ENCODE measurements around the gene COA7. TPM values are rescaled to one million over a fixed set of nuclear protein-coding genes. Genes with fewer than 3 reads are reported as not detected.

Gene COA7
- total RNA-seq, 8 experiments from 2014 or later = 16.3 to 27.6 (median 20.9) TPM

DNA sequence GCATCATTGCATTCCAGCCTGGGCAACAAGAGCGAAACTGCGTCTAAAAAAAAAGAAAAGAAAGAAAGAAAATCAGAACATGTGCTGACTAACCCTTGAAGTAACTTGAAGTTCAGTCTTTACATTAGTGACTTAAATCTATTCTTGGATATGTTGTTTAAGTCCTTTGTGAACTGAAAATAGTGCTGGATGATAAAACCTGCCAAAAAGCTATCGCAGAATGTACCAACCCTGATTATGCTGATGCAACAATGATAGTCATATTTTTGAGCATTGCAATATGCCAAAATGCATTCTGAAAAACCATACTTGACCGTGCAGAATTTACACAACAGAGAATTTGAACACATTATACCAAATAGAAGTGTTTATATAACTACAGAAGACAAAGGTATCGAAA, 34.4 kb downstream of the COA7 start:
- Histone ChIP-seq H3K4me1 (replicated peaks in 1 of 2) (peaks cover 62 to 67% of the 10 kb centered on the region in 2 donors), H3K4me3 (no peak overlapping the region), H3K27ac (peak overlapping the region; percentile 70 to 97)
- 63 to 100% (median 88%) methylated on average over 2 to 5 of the region's 5 CpGs for WGBS, 10 experiments
- in situ Hi-C loops (cut with MboI; ENCODE audit: low pct_unique_long_range_greater_than_20kb in 2 of 9, low sequenced_read_pairs in 9 of 9, unreplicated experiment in 9 of 9) = loop anchor here in 4 of 9 experiments (25.0 kb wide), 3 partner anchors 101 to 226 kb away; partner anchors contain the start of gene TUT4 (in 3 of the 4)
- ATAC-seq (replicated peaks in 6 of 8) = no peak

- ATAC-seq (replicated peaks in 6 of 8) = peak in 7 of 8 experiments; percentile 39 to 90 (median 57)
- Histone ChIP-seq H3K4me1 (replicated peaks in 1 of 2) (peaks cover 62 to 68% of the 10 kb centered on the region in 2 donors), H3K4me3 (peak overlapping the region in 2 of 5 donors; percentile 5 to 11), H3K27ac (peak overlapping the region; percentile 70 to 97)
- in situ Hi-C loops (cut with MboI; ENCODE audit: low pct_unique_long_range_greater_than_20kb in 2 of 9, low sequenced_read_pairs in 9 of 9, unreplicated experiment in 9 of 9) = loop anchor here in 4 of 9 experiments (25.0 kb wide), 3 partner anchors 100 to 225 kb away; partner anchors contain the start of gene TUT4 (in 3 of the 4)
- WGBS, 10 experiments = 0 to 100% (median 9%) methylated on average over 1 to 9 of the region's 13 CpGs; no CpG with 5 or more reads in 3 of the 10 experiments
Observed at GRCh38 chr1:52662645-52663313, 35.4 kb downstream of the COA7 start.

GRCh38 chr1:52660807-52661206, 37.3 kb downstream of the COA7 start:
- Histone ChIP-seq H3K27ac (peak overlapping the region; percentile 82 to 97), H3K4me3 (no peak overlapping the region), H3K4me1 (replicated peaks in 1 of 2) (peaks cover 59 to 65% of the 10 kb centered on the region in 2 donors)
- ATAC-seq (replicated peaks in 6 of 8) = no peak
- WGBS, 10 experiments = 17 to 100% (median 76%) methylated on average over 1 to 3 of the region's 3 CpGs; no CpG with 5 or more reads in 1 of the 10 experiments
- in situ Hi-C loops (cut with MboI; ENCODE audit: low pct_unique_long_range_greater_than_20kb in 2 of 9, low sequenced_read_pairs in 9 of 9, unreplicated experiment in 9 of 9) = loop anchor here in 4 of 9 experiments (25.0 kb wide), 3 partner anchors 99 to 224 kb away; partner anchors contain the start of gene TUT4 (in 3 of the 4)

GRCh38 chr1:52659851-52660596, 38.1 kb downstream of the COA7 start:
- in situ Hi-C loops (cut with MboI; ENCODE audit: low pct_unique_long_range_greater_than_20kb in 2 of 9, low sequenced_read_pairs in 9 of 9, unreplicated experiment in 9 of 9) = loop anchor here in 4 of 9 experiments (25.0 kb wide), 3 partner anchors 98 to 223 kb away; partner anchors contain the start of gene TUT4 (in 3 of the 4)
- 9 to 64% (median 23%) methylated on average over 1 to 11 of the region's 13 CpGs; no CpG with 5 or more reads in 2 of the 10 experiments for WGBS, 10 experiments
- peak in 5 of 8 experiments; percentile 88 to 94 (median 93) for ATAC-seq (replicated peaks in 6 of 8)

GRCh38 chr1:52659356-52659755, 38.8 kb downstream of the COA7 start:
- peak overlapping the region; percentile 82 to 97 for H3K27ac ChIP-seq
- in situ Hi-C loops (cut with MboI; ENCODE audit: low pct_unique_long_range_greater_than_20kb in 2 of 9, low sequenced_read_pairs in 9 of 9, unreplicated experiment in 9 of 9) = loop anchor here in 4 of 9 experiments (25.0 kb wide), 3 partner anchors 97 to 222 kb away; partner anchors contain the start of gene TUT4 (in 3 of the 4)
- H3K4me1 ChIP-seq (replicated peaks in 1 of 2) = peaks cover 47 to 52% of the 10 kb centered on the region in 2 donors
- ATAC-seq (replicated peaks in 6 of 8) = no peak
- 88 to 100% (median 100%) methylated on average over 1 to 3 of the region's 3 CpGs; no CpG with 5 or more reads in 5 of the 10 experiments for WGBS, 10 experiments
- H3K4me3 ChIP-seq = no peak overlapping the region

More at GRCh38 chr1:52659851-52660596, 38.1 kb downstream of the COA7 start:
- Histone ChIP-seq H3K4me3 (no peak overlapping the region), H3K4me1 (replicated peaks in 1 of 2) (peaks cover 51 to 57% of the 10 kb centered on the region in 2 donors), H3K27ac (peak overlapping the region; percentile 82 to 97)

DNA sequence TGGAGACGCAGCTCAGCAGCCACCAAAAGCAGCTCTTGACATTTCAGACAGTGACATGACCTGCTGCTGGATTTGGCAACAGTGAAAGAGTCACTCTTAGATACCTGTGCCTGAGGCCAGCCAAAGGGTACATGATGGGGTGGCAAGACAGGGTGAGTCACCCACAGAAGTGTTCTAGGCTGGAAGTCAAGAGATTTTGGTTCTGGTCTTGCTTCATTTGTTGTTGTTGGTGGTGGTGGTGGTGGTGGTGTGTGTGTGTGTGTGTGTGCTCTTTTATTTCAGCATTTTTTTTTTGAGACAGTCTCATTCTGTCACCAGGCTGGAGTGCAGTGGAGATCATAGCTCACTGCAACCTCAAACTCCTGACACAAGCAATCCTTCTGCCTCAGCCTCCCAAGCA, 39.4 kb downstream of the COA7 start:
- Histone ChIP-seq H3K4me1 (replicated peaks in 1 of 2) (peaks cover 45 to 51% of the 10 kb centered on the region in 2 donors), H3K4me3 (no peak overlapping the region), H3K27ac (peak overlapping the region; percentile 82 to 97)
- in situ Hi-C loops (cut with MboI; ENCODE audit: low pct_unique_long_range_greater_than_20kb in 2 of 9, low sequenced_read_pairs in 9 of 9, unreplicated experiment in 9 of 9) = loop anchor here in 4 of 9 experiments (25.0 kb wide), 3 partner anchors 96 to 221 kb away; partner anchors contain the start of gene TUT4 (in 3 of the 4)
- ATAC-seq (replicated peaks in 6 of 8) = no peak
- 100% methylated on average over 1 of the region's 1 CpG; no CpG with 5 or more reads in 7 of the 10 experiments for WGBS, 10 experiments

- H3K27ac ChIP-seq = no peak overlapping the region
- no peak overlapping the region for H3K4me3 ChIP-seq
- 35 to 100% (median 92%) methylated on average over 1 to 3 of the region's 3 CpGs; no CpG with 5 or more reads in 1 of the 10 experiments for WGBS, 10 experiments
- peaks cover 35 to 40% of the 10 kb centered on the region in 2 donors for H3K4me1 ChIP-seq (replicated peaks in 1 of 2)
- in situ Hi-C loops (cut with MboI; ENCODE audit: low pct_unique_long_range_greater_than_20kb in 2 of 9, low sequenced_read_pairs in 9 of 9, unreplicated experiment in 9 of 9) = loop anchor here in 4 of 9 experiments (25.0 kb wide), 3 partner anchors 95 to 220 kb away; partner anchors contain the start of gene TUT4 (in 3 of the 4)
- no peak for ATAC-seq (replicated peaks in 6 of 8)
Observed at GRCh38 chr1:52657702-52658101, 40.4 kb downstream of the COA7 start.

- in situ Hi-C loops (cut with MboI; ENCODE audit: low pct_unique_long_range_greater_than_20kb in 2 of 9, low sequenced_read_pairs in 9 of 9, unreplicated experiment in 9 of 9) = loop anchor here in 4 of 9 experiments (25.0 kb wide), 3 partner anchors 92 to 217 kb away; partner anchors contain the start of gene TUT4 (in 3 of the 4)
- H3K4me3 ChIP-seq = no peak overlapping the region
- peaks cover under 1 to 4% of the 10 kb centered on the region in 2 donors for H3K4me1 ChIP-seq (replicated peaks in 1 of 2)
- no peak overlapping the region for H3K27ac ChIP-seq
- no peak for ATAC-seq (replicated peaks in 6 of 8)
Observed at GRCh38 chr1:52654063-52654462, 44.1 kb downstream of the COA7 start.

DNA sequence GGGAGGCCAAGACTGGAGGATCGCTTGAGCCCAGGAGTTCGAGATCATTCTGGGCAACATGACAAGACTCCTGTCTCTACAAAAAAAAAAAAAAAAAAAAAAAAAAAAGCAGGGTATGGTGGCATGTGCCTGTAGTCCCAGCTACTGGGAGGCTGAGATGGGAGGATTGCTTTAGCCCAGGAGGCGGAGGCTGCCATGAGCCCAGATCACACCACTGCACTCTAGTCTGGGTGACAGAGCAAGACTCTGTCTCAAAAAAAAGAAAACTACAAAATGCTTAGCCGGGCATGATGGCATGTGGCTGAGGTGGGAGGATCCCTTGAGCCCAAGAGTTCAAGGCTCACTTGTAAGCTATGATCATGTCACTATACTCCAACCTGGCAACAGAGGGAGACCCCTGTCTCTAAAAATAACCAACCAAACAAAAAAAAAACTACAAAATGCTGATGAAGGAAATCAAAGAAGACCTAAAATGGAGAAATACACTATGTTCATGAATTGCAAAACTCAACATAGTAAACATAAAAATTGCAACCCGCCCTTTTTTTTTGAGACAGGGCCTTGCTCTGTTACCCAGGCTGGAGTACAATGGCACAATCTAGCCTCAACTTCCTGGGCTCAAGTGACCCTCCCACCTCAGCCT, 44.8 kb downstream of the COA7 start:
- peak in 2 of 8 experiments; percentile 47 to 52 for ATAC-seq (replicated peaks in 6 of 8)
- no peak overlapping the region for H3K4me3 ChIP-seq
- 0 to 100% (median 93%) methylated on average over 1 to 5 of the region's 5 CpGs for WGBS, 10 experiments
- H3K4me1 ChIP-seq (replicated peaks in 1 of 2) = no peaks in the 10 kb centered on the region
- in situ Hi-C loops (cut with MboI; ENCODE audit: low pct_unique_long_range_greater_than_20kb in 2 of 9, low sequenced_read_pairs in 9 of 9, unreplicated experiment in 9 of 9) = loop anchor here in 4 of 9 experiments (25.0 kb wide), 3 partner anchors 91 to 216 kb away; partner anchors contain the start of gene TUT4 (in 3 of the 4)
- no peak overlapping the region for H3K27ac ChIP-seq

DNA sequence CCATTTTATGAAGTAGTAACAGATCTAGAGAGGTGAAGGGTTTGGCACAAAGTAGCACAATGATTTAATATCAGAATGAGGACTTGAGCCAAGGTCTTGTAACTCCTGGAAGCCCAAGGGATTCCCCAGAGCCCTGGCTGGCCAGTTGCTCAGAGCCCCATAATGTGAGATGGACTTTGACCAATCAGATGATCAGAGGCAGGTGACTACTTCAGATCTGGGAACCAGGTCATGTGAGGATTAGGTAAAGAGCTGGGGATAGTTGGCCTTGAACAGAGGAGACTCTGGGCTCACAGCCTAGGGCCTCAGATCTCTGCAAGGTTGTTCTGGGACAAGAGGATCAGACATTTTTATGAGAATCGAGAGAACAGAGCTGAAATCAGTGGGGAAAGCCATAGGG, 46.2 kb downstream of the COA7 start:
- Histone ChIP-seq H3K4me3 (no peak overlapping the region), H3K4me1 (replicated peaks in 1 of 2) (no peaks in the 10 kb centered on the region), H3K27ac (no peak overlapping the region)
- in situ Hi-C loops (cut with MboI; ENCODE audit: low pct_unique_long_range_greater_than_20kb in 2 of 9, low sequenced_read_pairs in 9 of 9, unreplicated experiment in 9 of 9) = loop anchor here in 4 of 9 experiments (25.0 kb wide), 3 partner anchors 90 to 215 kb away; partner anchors contain the start of gene TUT4 (in 3 of the 4)
- ATAC-seq (replicated peaks in 6 of 8) = peak in 3 of 8 experiments; percentile 15 to 43 (median 21)
- WGBS, 10 experiments = 17 to 100% (median 83%) methylated on average over 1 of the region's 1 CpG; no CpG with 5 or more reads in 2 of the 10 experiments

GRCh38 chr1:52645261-52645660, 52.9 kb downstream of the COA7 start:
- WGBS, 10 experiments = 70 to 100% (median 79%) methylated on average over 2 to 6 of the region's 6 CpGs; no CpG with 5 or more reads in 3 of the 10 experiments

DNA sequence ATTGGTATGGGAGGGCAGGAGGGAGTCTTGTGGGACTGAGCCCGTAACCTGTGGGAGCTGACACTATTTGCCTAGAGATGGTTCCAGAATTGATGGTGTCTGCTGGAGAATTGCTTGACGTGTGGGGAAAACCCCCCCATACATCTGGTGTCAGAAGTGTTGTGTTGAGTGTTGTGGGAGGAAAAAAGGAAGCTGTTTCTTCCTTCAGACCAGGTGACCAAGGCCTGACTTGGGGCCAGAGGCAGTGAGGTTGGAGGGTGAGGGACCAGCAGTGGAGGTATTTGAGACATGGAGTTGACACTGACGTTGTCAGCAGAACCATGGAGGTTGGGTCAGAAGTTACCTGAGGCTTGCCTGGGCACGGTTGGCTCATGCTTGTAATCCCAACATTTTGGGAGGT, 56.8 kb downstream of the COA7 start:
- in situ Hi-C loops (cut with MboI; ENCODE audit: low pct_unique_long_range_greater_than_20kb in 2 of 9, low sequenced_read_pairs in 9 of 9, unreplicated experiment in 9 of 9) = no loop called here
- no peak overlapping the region for H3K4me3 ChIP-seq
- H3K4me1 ChIP-seq (replicated peaks in 1 of 2) = peaks cover 29 to 44% of the 10 kb centered on the region in 2 donors
- ATAC-seq (replicated peaks in 6 of 8) = no peak
- peak overlapping the region; percentile 66 to 67 for H3K27ac ChIP-seq
- 67 to 85% (median 75%) methylated on average over 2 to 4 of the region's 4 CpGs; no CpG with 5 or more reads in 5 of the 10 experiments for WGBS, 10 experiments

More at GRCh38 chr1:52645261-52645660, 52.9 kb downstream of the COA7 start:
- Histone ChIP-seq H3K4me1 (replicated peaks in 1 of 2) (peaks cover 14 to 20% of the 10 kb centered on the region in 2 donors), H3K27ac (no peak overlapping the region), H3K4me3 (no peak overlapping the region)
- ATAC-seq (replicated peaks in 6 of 8) = no peak
- in situ Hi-C loops (cut with MboI; ENCODE audit: low pct_unique_long_range_greater_than_20kb in 2 of 9, low sequenced_read_pairs in 9 of 9, unreplicated experiment in 9 of 9) = no loop called here
